Type B pancreatic cell (in vitro differentiated cells): Measurements from ENCODE around the gene G0S2. TPM values are rescaled to one million over a fixed set of nuclear protein-coding genes. Genes with fewer than 3 reads are reported as not detected.
A peak's percentile ranks its signal among the peaks of the same experiment; 100 is the strongest.

Source experiments
- DNase-seq: peaks from one replicate; pipeline ENCODE4 v3.0.0; 2021; ENCODE audit warnings: mixed read lengths; ENCODE audit not compliant: unreplicated experiment; ENCODE audit errors: extremely low spot score
- H3K27ac Mint-ChIP-seq: 2 replicates; pipeline ENCODE4 v1.8.0; 2021; ENCODE audit warnings: mild to moderate bottlenecking, mixed read lengths
- H3K27me3 Mint-ChIP-seq: 2 replicates; pipeline ENCODE4 v1.8.0; 2021; ENCODE audit warnings: mixed read lengths
- H3K36me3 Mint-ChIP-seq: 2 replicates; pipeline ENCODE4 v1.8.0; 2021; ENCODE audit warnings: mixed read lengths
- H3K4me1 Mint-ChIP-seq: one replicate; pipeline ENCODE4 v1.8.0; 2021; ENCODE audit warnings: mixed read lengths; ENCODE audit not compliant: unreplicated experiment
- H3K4me3 Mint-ChIP-seq: 2 replicates; pipeline ENCODE4 v1.8.0; 2021; ENCODE audit warnings: mild to moderate bottlenecking, mixed read lengths
- H3K9me3 Mint-ChIP-seq: 2 replicates; pipeline ENCODE4 v1.8.0; 2021; ENCODE audit warnings: mixed read lengths
- CTCF ChIP-seq: fragments of 200-600 bp; sonication (generic); conservative IDR thresholded peaks from 2 replicates; pipeline ENCODE4 v1.5.0; 2021; ENCODE audit warnings: antibody characterized with exemption, mild to moderate bottlenecking
- total RNA-seq: library from RNA; stranded (reverse); gene quantifications from 2 replicates; pipeline ENCODE4 v1.2.1, GENCODE V29; 2021; ENCODE audit warnings: low replicate concordance

Gene G0S2
- total RNA-seq, 1 donor from 2014 or later = 6.4 TPM

GRCh38 chr1:209689477-209689876 is 14.3 kb downstream of the G0S2 start:
- peaks cover 26% of the 10 kb centered on the region for H3K27me3 Mint-ChIP-seq
- no peaks in the 10 kb centered on the region for H3K9me3 Mint-ChIP-seq
- no peak overlapping the region for H3K27ac Mint-ChIP-seq
- no peak for TF ChIP-seq CTCF
- H3K4me1 Mint-ChIP-seq = peaks cover 9% of the 10 kb centered on the region
- H3K4me3 Mint-ChIP-seq = no peak overlapping the region
- no peak for DNase-seq
- H3K36me3 Mint-ChIP-seq = no peaks in the 10 kb centered on the region

- Mint-ChIP-seq H3K27ac (no peak overlapping the region), H3K4me1 (peaks cover 9% of the 10 kb centered on the region), H3K4me3 (no peak overlapping the region), H3K27me3 (peaks cover 28% of the 10 kb centered on the region), H3K9me3 (no peaks in the 10 kb centered on the region), H3K36me3 (no peaks in the 10 kb centered on the region)
- DNase-seq = no peak
- TF ChIP-seq CTCF = no peak
Measured at GRCh38 chr1:209691237-209691636, 16.0 kb downstream of the G0S2 start.

- H3K36me3 Mint-ChIP-seq = no peaks in the 10 kb centered on the region
- no peak overlapping the region for H3K27ac Mint-ChIP-seq
- H3K9me3 Mint-ChIP-seq = peaks cover 3% of the 10 kb centered on the region
- TF ChIP-seq CTCF = no peak
- peaks cover 34% of the 10 kb centered on the region for H3K27me3 Mint-ChIP-seq
- H3K4me1 Mint-ChIP-seq = peaks cover 12% of the 10 kb centered on the region
- DNase-seq = no peak
- H3K4me3 Mint-ChIP-seq = no peak overlapping the region
Measured at GRCh38 chr1:209692296-209692695, 17.1 kb downstream of the G0S2 start.

DNA sequence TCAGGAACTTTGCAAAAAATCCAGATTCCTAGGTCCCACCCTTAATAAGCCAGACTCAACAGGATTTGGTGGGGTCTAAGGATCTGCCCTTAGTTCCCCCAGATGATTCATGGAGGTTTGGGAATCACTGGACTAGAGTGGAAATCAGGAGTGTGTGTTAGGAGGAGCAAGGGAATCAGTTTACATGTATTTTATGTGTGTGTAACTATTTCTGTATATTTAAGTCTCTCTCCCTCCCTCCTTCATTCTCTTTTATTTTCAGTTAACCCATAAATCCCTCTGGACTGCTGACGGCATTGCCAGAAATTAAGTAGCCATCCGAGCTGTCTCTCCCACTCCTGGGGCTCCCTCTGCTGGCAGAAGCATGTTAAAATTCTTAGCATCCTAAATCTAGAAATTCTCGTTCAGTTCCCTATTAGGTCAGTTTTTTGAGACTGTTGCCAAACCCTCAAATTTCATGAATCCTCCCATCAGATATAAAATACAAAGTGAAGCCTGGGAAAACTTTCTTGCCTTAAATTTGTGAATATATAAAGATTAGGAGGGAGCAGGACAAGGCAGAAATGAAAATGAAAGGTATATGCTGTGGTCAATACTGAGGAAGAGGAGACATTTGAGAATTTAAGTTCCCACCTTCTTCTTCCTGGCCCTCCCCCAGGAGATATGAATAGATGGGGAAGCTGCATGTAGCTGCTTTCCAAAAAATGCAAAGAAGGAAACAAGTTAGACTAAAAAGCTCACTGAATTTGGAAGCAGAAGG is 17.7 kb downstream of the G0S2 start:
- H3K27ac Mint-ChIP-seq = peak overlapping the region; percentile 25
- peaks cover 13% of the 10 kb centered on the region for H3K4me1 Mint-ChIP-seq
- peaks cover 35% of the 10 kb centered on the region for H3K27me3 Mint-ChIP-seq
- peak overlapping the region; percentile 8 for H3K4me3 Mint-ChIP-seq
- peak; percentile 73 for DNase-seq
- no peaks in the 10 kb centered on the region for H3K36me3 Mint-ChIP-seq
- TF ChIP-seq CTCF = peak; percentile 95
- H3K9me3 Mint-ChIP-seq = peaks cover 4% of the 10 kb centered on the region

DNA sequence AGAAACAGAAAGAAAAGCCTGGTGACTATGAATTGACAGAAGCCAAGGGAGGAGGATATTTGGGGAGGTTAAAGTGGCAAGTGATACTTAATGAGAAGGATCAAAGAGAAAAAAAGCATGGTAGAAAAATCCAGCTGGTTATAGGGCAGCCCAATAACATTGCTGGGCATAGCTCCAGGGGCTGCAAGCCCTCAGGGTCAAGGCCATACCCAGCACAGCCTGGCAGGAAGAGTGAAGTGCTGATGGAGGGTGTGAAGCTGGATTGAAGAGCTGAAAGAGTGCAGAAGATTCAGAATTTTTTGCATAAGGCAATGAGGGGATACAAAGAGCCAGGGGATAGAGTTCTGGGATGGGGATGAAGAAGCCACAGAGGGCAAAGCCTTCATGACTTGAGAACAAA is 21.5 kb downstream of the G0S2 start:
- DNase-seq = no peak
- Mint-ChIP-seq H3K9me3 (peaks cover 4% of the 10 kb centered on the region), H3K4me1 (peaks cover 13% of the 10 kb centered on the region), H3K27ac (no peak overlapping the region), H3K27me3 (peaks cover 41% of the 10 kb centered on the region), H3K4me3 (no peak overlapping the region), H3K36me3 (no peaks in the 10 kb centered on the region)
- no peak for TF ChIP-seq CTCF
